IPS DF 4.7 (cell line): ENCODE results near the gene MC1R.
"Not testable (repeated sequence)": the region's sequence is repeated elsewhere in the genome, so short reads cannot be mapped to it uniquely, and the experiment has no call there.

Experiments used
- DNase-seq: peaks from one replicate; pipeline ENCODE4 v3.0.0-alpha.2; 2013; ENCODE audit warnings: low spot score; ENCODE audit errors: extremely low read depth

Gene MC1R

GRCh38 chr16:89913408-89914387 is 5.0 kb upstream of the MC1R start:
- DNase-seq: no peak

- DNase-seq: not testable (repeated sequence)
Observed at GRCh38 chr16:89914642-89915285, 3.9 kb upstream of the MC1R start.

- no peak for DNase-seq
Observed at GRCh38 chr16:89915303-89916232, 3.1 kb upstream of the MC1R start.

GRCh38 chr16:89917773-89918452 is 749 bp upstream of the MC1R start:
- no peak for DNase-seq

- DNase-seq: no peak
Observed at GRCh38 chr16:89919535-89920406, 1.1 kb downstream of the MC1R start.

GRCh38 chr16:89920723-89921122 is 2.1 kb downstream of the MC1R start:
- no peak for DNase-seq

GRCh38 chr16:89921131-89921701 is 2.6 kb downstream of the MC1R start:
- no peak for DNase-seq

GRCh38 chr16:89921702-89922476 is 3.2 kb downstream of the MC1R start:
- no peak for DNase-seq

GRCh38 chr16:89922477-89922883 is 3.8 kb downstream of the MC1R start:
- DNase-seq: no peak

GRCh38 chr16:89922884-89923639 is 4.4 kb downstream of the MC1R start, which contains the start of gene TUBB3:
TSS of gene TUBB3 (plus strand) at chr16:89923342. CDS start at chr16:89923402, 60 bp downstream.
- no peak for DNase-seq

GRCh38 chr16:89923640-89924296 is 5.1 kb downstream of the MC1R start:
- no peak for DNase-seq

- no peak for DNase-seq
Observed at GRCh38 chr16:89924297-89924924, 5.7 kb downstream of the MC1R start.

- DNase-seq: no peak
Observed at GRCh38 chr16:89924925-89925307, 6.3 kb downstream of the MC1R start.

GRCh38 chr16:89925596-89926079 is 7.0 kb downstream of the MC1R start:
- no peak for DNase-seq

- DNase-seq: no peak
Observed at GRCh38 chr16:89931305-89931896, 12.7 kb downstream of the MC1R start.

GRCh38 chr16:89931964-89932363 is 13.3 kb downstream of the MC1R start:
- no peak for DNase-seq
